Astrocyte of the spinal cord (primary cell): ENCODE data around the gene CAMK2G.
"Not testable (repeated sequence)": the region's sequence is repeated elsewhere in the genome, so short reads cannot be mapped to it uniquely, and the experiment has no call there.

Source experiments
- DNase-seq: peaks from one replicate; pipeline ENCODE4 v3.0.0; 2011; ENCODE audit warnings: low read depth, low spot score
- H3K4me3 ChIP-seq: 2 replicates; pipeline ENCODE4 v1.5.1; 2011; ENCODE audit warnings: low read depth, mild to moderate bottlenecking, low read length, moderate library complexity
- CTCF ChIP-seq: IDR thresholded peaks from 2 replicates; pipeline ENCODE4 v1.5.1; 2012; ENCODE audit warnings: low read depth, mild to moderate bottlenecking, low read length, inconsistent platforms
- in situ Hi-C: cut with HindIII; loops from 2 replicates; pipeline ENCODE4 v1.10.0; 2017; ENCODE audit warnings: low sequenced_read_pairs

Gene CAMK2G

GRCh38 chr10:73902351-73902750, 28.0 kb upstream of the CAMK2G start:
- DNase-seq = no peak
- in situ Hi-C loops = no loop called here
- no peak for TF ChIP-seq CTCF
- no peak overlapping the region for H3K4me3 ChIP-seq

- in situ Hi-C loops = no loop called here
- no peak overlapping the region for H3K4me3 ChIP-seq
- DNase-seq = no peak
- no peak for TF ChIP-seq CTCF
Observed at GRCh38 chr10:73901261-73901660, 26.9 kb upstream of the CAMK2G start.

- DNase-seq = no peak
- H3K4me3 ChIP-seq = no peak overlapping the region
- in situ Hi-C loops = no loop called here
- no peak for TF ChIP-seq CTCF
Observed at GRCh38 chr10:73900064-73900463, 25.7 kb upstream of the CAMK2G start.

GRCh38 chr10:73899423-73899822, 25.1 kb upstream of the CAMK2G start:
- peak; percentile 94 for DNase-seq
- in situ Hi-C loops = no loop called here
- no peak for TF ChIP-seq CTCF
- no peak overlapping the region for H3K4me3 ChIP-seq

GRCh38 chr10:73898730-73899410, 24.5 kb upstream of the CAMK2G start:
- in situ Hi-C loops = no loop called here
- no peak for TF ChIP-seq CTCF
- H3K4me3 ChIP-seq = no peak overlapping the region

GRCh38 chr10:73897693-73898092, 23.3 kb upstream of the CAMK2G start:
- in situ Hi-C loops = no loop called here
- H3K4me3 ChIP-seq = no peak overlapping the region
- DNase-seq = no peak
- TF ChIP-seq CTCF = no peak

More at GRCh38 chr10:73898730-73899410, 24.5 kb upstream of the CAMK2G start:
- no peak for DNase-seq

- DNase-seq, H3K4me3 ChIP-seq, in situ Hi-C loops: not testable (repeated sequence)
Observed at GRCh38 chr10:73895381-73895780, 21.0 kb upstream of the CAMK2G start.
